ENCODE results near the gene PIWIL1.

PIWIL1 gene

DNA sequence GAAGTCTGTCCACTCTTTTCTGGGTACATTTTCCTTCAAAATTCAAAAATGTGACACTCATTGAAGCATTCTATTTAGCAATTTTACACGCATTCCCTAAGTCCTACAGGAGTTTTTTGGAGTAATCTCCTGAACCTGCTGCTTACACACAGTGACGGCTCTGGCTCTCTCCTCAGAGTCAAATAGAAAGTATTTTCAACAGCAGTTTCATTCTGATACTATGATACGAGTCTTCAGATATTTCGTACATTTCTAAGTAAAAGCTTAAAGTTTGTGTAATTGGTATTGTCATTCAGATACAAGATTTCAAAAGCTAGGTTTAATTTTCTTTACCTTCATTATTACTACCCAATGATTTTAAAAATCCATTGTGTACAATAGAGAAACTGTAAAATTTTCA lies 36.4 kb downstream of the PIWIL1 start:
- DNase-seq (ENCODE audit: low read depth, low spot score), result no peak

DNA sequence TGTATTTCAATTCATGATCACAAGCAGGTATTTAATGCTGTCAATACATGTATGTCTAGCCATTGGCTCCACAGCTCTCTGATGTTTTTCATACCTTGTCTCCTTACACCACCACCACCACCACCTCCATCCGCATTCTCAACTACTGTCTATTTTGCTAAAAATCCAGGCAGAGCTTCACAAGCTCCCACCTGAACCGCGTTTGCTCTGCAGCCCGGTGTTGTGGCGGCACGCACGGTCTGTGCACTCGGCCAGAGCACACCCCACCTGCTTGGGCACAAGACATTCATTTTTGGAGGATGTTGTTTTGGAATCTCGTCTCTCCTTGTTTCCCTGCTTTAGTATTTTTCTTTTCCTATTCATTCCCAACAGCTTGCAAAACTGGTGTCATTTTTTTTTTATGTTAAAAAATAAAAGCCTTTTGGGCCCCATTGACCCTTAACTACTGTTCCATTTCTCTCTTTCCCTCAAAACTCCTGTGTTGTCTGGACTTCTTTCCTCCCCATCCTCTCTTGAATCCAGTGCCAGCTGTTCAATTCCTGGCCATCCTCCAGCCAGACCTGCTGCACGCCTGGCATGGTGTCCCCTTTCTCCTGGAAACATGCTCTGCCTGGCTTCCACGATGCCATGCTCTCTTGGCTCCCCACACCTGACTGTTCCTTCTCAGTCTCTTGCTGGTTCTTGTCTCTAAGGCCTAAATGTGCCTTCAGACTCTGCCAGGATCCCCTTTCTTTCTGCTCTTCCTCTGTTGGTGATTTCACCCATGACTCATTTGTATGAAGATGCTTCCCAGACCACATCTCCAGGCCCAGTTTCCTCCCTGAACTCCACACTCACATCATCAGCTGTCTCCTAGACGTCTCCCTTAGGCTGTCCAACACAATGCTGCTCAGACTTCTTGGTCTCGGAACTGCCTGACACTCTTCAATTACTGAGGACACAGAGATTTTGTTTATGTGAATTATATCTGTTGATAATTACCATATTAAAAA lies 37.9 kb downstream of the PIWIL1 start:
- no peak for DNase-seq (ENCODE audit: low read depth, low spot score)

DNA sequence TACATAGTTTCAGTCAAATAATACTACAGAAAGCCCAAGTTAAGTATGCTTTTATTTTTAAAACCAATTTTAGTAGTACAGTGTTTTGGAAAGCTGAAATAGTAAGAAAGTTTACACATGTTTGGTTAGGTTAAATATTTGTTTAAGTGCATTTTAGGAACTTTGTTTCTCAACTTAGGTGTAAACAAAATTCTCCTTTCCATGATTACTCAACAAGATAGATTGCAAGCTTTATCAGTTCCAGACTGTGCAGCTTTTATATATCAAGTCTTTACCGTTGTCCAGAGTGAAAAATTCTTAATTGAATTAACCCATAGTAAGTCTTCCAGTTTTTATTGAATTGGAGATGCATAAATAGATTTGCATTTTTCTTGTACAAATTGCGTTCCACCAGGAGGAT lies 45.1 kb downstream of the PIWIL1 start:
- DNase-seq (ENCODE audit: low read depth, low spot score), result no peak

DNA sequence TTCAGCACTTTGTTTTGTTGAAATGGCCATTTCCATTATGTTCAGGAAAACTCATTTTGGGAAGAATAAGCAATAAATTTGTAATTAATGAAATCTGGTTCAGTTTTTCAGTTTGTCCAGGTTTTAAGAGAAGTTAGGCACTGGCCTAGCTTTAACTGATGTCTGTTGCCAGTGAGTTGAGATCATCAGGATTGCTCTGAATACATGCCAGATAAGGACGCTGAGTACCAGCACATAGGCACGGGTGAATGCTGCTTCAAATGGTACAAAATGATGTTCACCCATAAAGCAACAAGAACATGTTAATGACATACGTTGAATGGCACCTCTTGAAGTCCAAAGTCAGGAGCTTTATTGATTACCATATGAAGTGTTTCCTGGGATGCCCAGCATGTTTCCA lies 46.5 kb downstream of the PIWIL1 start:
- no peak for DNase-seq (ENCODE audit: low read depth, low spot score)

DNA sequence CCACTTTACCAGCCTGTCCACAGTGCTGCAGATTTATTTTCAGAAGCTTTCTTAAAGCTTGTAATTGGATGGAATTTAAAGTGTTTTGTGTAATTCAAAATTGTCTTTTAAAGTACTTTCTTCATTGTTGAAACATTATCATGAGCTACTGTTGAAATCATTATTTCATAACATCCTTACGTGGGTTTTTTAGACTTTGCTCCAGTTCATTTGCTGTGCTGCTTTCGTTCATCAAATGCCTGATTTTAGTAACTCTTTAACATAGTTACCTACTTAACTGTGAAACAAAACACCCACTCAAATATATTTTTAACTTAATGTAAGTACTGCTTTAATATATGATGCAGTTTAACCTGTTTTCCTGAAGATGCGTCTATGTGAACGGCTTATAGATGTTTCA lies 47.5 kb downstream of the PIWIL1 start:
- no peak for DNase-seq (ENCODE audit: low read depth, low spot score)

DNA sequence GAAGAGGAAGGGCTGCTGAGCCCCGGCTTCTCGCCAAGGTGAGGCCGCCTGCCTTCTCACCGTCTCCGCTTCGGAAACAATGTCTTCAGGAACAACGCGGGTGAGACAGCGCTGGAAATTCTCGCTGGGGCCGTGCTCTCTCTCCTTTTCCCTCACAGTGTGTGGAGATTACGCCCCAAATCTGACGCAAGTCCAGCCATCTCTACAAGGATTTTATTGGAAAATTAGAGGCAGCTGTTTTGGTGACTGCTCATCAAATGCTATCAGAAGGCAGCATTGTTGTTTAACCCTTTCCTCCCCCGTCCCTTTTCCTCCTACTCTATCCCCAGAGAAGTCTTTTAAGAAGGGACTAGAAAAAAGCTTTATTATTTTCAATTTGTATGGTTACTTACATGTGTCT lies 53.5 kb downstream of the PIWIL1 start:
- no peak for DNase-seq (ENCODE audit: low read depth, low spot score)

DNA sequence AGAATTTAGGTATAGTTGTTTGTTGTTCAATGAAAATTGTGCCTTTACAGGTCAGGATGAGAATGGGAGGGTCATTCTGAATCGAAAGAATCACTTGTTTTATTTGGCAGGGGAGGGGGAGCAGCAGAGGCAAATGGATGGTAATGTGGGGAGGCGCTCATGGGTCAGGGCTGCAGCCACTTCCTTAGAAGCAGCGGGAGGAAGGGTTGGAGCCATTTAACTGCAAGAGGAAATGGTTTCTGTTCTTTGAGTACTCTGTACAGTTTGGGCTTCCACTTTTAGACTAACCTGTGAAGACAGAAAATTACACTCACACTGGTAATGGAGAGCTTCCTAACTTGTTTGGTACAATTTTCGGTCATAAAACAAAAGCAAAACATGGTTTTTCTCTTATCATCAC lies 57.2 kb downstream of the PIWIL1 start:
- DNase-seq (ENCODE audit: low read depth, low spot score), result no peak

DNA sequence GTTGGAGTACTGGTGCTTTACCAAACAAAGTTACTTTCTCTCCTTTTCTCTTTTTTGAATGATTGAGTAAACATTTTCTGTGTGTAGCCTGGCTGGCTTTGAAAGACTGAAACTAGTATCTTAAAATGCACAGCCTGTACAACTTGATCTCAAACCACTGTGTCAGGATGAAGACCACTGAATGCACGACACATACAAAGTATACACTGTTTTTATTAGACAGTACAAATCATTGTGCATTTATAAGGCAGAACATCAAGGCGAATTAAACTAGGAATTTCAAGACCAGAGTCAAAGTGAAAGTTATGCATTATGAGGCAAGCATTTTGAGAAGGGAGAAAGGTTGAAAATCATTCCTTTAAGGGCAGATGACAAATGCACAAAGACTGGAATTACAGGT lies 59.0 kb downstream of the PIWIL1 start:
- no peak for DNase-seq (ENCODE audit: low read depth, low spot score)

DNA sequence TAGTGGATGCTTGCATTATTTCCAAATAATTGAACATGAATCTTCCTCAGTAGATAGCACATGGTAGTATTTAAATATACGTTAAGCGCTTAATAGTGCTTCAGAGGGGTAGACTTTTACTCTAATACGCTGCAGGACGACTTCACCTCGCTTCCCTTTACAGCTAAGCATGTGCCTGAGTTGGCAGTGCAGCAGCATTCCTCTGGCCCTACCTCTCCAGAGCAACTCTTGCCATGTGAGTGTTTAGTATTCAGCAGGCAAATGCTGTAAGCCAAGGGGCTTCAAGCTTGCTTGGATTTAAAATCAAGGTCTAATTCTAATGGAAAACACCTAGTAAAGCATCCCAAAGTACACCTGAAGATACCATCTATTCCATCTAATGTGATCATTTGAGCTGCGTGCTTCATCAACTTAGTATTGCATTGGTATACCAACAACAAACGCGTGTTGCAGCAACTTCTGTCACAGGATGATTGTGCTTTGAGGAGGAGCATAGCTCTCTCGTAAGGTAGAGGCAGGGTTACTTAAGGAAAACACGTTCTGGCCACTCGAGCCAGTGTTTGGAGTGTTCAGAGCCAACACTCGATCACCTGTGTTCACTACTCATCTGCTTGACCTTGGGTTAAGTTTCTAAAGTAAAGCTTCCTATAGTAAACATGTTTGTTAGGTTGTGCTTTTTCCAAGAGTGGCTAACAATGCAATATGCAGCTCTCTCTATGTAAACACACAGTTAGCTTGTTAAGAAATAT lies 60.6 kb downstream of the PIWIL1 start:
- DNase-seq (ENCODE audit: low read depth, low spot score), result no peak

DNA sequence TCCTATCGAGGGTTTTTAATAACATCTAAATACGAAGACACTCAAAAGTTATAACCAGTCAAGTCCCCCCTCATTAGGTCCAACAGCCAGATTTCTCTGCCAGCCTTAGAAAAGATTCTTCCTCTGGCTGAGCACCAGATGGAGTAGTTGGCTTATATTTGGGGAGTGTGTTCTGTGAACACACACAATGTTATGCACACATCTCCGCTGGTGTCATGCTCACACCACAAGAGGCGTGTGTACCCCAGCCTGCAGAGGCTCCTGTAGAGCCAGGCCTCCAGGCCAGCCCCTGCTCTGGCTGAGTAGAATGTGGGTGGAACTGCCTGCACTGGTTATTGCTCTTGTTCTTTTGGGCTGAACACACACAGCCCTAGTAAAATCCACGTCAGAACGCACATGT lies 64.0 kb downstream of the PIWIL1 start:
- DNase-seq (ENCODE audit: low read depth, low spot score), result no peak

DNA sequence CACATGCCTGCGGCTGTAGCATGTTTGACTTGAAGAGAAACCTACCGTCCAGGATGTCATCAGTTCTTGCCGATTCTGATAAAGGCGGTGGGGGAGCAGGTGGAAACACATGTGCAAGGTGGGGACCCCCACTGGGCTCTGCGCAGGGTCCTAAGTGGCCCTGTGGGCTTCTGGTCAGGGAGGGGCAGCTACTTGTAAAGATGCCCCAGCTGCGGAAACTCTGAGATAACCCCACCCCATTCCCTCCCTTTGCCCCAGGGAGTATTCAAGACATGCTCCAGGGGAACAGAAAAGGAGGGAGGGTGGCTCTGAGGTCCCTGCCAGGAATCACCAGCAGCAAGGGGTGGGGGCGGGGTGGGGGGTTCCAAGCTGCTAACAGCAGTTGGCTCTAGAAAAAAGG lies 67.6 kb downstream of the PIWIL1 start:
- no peak for DNase-seq (ENCODE audit: low read depth, low spot score)

DNA sequence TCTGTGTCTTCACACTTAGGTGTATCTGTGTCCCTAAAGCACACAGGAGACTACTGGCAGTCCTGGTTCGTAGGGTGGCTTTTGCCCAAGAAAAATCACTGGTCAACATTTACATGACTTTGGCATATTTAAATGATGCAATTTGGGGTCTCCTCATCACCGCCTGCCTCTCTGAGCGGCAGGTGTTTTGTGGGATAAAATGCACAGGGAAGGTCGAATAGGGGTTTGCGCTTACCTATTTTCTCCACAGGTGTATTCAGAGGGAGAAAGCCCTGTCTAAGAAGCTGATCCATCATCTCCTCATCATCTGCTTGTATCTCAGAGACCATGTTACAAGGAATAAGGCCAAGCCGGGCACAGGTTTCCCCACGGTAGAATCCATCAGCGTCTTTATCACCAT lies 74.7 kb downstream of the PIWIL1 start:
- no peak for DNase-seq (ENCODE audit: low read depth, low spot score)

DNA sequence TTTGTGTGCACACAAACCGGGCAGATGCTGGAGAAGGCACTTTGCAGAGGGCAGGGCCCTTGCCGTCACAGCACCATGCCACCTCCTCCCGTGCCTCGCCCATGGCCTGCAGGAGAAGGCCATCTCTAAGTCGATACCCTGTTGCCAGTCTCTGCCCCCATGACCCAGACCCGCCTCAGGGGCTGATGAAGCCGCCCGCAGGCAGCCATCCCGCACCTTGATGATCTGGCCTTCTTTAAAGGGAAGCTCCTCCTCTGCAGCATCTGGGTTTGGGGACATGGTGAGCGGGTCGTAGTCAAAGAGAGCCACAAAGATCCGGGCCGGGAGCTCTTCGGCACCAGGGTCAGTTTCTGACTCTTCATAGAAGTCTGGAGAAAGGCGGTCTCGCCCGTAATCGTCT lies 76.2 kb downstream of the PIWIL1 start:
- no peak for DNase-seq (ENCODE audit: low read depth, low spot score)

DNA sequence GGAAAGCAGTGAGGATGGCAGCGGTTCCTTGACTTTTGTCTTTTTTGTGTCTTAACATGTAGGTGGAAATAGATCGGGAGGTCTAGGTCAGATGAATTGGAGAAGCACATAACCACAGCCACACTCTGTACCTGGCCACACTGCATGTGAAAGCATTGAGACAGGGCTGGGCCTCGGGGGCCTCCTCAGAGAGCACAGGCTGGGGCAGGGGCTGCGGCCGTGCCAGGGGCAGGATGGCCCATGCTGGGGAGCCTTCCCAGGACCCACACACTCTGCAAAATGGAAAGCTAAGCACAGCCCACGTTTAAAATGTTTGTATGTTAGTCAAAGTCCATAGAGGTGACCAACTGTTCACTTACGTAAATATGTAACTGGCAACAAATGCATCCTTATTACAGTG lies 76.7 kb downstream of the PIWIL1 start:
- no peak for DNase-seq (ENCODE audit: low read depth, low spot score)

DNA sequence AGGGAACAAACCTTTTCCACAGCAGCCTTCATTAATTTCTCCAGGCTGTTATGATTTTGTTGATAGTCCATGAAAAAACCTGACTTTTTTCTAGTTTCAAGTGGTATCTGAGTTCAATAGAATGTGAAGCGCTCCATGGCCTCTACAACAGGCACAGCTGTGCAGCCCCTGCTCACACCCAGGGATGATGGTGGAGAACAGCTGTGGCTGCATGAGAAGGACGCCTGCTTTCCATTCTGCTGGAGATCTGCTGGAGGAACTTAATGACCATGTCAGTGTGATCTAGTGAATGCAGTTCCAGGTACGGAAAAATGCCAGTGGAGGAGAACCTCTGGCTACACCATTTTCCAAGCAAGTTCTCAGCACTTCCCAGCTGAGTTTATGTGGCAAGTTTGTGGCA lies 80.6 kb downstream of the PIWIL1 start:
- DNase-seq (ENCODE audit: low read depth, low spot score), result no peak

DNA sequence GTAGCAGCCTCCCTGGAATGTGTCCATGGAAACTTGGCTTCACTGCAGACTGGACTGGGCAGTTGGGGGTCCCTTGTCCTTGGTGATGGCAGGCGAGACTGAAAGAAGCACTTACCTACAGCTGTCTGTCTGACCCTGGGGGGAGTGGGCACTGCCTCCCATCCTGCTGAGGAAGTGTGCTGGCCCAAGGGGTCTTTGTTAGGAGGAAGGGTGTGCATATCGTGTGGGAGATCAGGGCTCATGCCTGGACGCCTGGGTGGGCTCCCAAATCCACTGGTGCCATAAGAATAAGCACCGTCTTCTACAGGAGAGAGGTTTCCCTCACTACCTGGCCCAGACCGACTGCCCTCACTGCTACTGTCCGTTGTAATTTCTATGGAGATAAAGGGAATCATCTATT lies 81.4 kb downstream of the PIWIL1 start:
- no peak for DNase-seq (ENCODE audit: low read depth, low spot score)

DNA sequence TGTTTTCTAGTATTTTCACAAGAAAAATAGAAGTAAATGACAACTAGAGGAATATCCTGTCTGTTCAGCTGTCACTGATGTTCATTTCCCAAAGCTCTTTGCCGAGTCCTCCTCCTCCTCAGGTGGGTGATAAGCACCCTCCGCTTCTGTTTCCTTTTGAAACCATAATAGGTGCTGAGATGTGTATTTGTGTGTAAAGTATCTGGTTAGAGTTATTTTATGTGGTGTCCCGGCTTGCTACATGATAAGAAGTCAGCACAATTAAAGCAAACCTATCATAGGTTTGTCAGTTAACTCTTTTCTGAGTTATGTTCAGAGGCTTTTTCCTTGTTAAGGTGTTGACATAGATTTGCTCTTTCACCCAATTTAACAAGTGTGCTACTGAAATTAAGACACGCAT lies 82.4 kb downstream of the PIWIL1 start:
- no peak for DNase-seq (ENCODE audit: low read depth, low spot score)

DNA sequence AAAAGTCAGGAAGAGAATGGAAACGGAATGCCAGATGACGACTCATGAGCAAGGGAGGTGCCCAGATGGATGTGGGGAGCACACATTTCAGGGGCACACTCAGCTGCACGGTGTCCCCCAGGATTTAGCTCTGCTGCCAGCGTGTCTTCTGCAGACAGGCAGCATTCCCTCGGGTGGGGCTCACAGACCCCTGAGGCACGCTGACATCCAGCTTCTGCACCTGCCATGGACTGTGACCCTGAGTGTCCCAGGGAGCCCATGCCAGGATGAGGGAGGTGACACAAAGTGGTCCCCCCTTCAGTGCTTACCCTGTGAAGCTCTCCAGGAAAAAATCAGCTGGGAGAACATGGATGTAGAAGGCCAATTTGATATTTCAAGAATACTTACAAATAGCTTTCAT lies 84.2 kb downstream of the PIWIL1 start:
- no peak for DNase-seq (ENCODE audit: low read depth, low spot score)
